H1 (cell line): Measurements from ENCODE around the gene CCDC30. TPM values are rescaled to one million over a fixed set of nuclear protein-coding genes. Genes with fewer than 3 reads are reported as not detected.

Experiments
- CTCF ChIA-PET: fragments of 300-600 bp; sonication (Branson Sonifier 250); formaldehyde crosslinking; loops from one replicate; lab custom pipeline; 2021; ENCODE audit not compliant: partially characterized antibody; lab: Charles Lee
- POLR2A ChIA-PET: fragments of 300-600 bp; sonication (Branson Sonifier 250); formaldehyde crosslinking; loops from one replicate; lab custom pipeline; 2021; ENCODE audit warnings: inconsistent platforms; ENCODE audit not compliant: partially characterized antibody; lab: Charles Lee
- DNase-seq, 2 experiments: peaks; one replicate each; pipeline versions ENCODE4 v3.0.0 to v3.0.0-alpha.2; 2010 to 2022; ENCODE audit warnings: low spot score in 2 of 2, low read depth in 1 of 2, mixed read lengths in 1 of 2
- FAIRE-seq: peaks from 2 replicates; lab custom pipeline; 2011; peaks lifted over from hg19 to GRCh38; lab: Jason Lieb, UNC
- H2AFZ ChIP-seq: 2 replicates; pipeline ENCODE4 v1.8.1; 2012; ENCODE audit warnings: low read length, inconsistent platforms
- H2AK5ac ChIP-seq: 2 replicates; pipeline ENCODE4 v1.6.1; 2013; ENCODE audit warnings: low read depth, low read length
- H2BK120ac ChIP-seq: replicated peaks from 2 replicates; pipeline ENCODE3; 2013; ENCODE audit warnings: low read depth, low read length, inconsistent platforms
- H2BK12ac ChIP-seq: 2 replicates; pipeline ENCODE4 v1.6.1; 2013; ENCODE audit warnings: low read depth, low read length
- H2BK15ac ChIP-seq: 2 replicates; pipeline ENCODE4 v1.6.1; 2013; ENCODE audit warnings: low read length
- H2BK20ac ChIP-seq: 2 replicates; pipeline ENCODE4 v1.6.1; 2013; ENCODE audit warnings: low read length
- H2BK5ac ChIP-seq: 2 replicates; pipeline ENCODE4 v1.6.1; 2013; ENCODE audit warnings: low read depth, low read length
- H3K14ac ChIP-seq: 2 replicates; pipeline ENCODE4 v1.6.1; 2013; ENCODE audit warnings: inconsistent platforms; ENCODE audit not compliant: insufficient read length
- H3K18ac ChIP-seq: 2 replicates; pipeline ENCODE4 v1.6.1; 2013; ENCODE audit warnings: low read length; ENCODE audit errors: extremely low read depth
- H3K23ac ChIP-seq: 2 replicates; pipeline ENCODE4 v1.6.1; 2013; ENCODE audit warnings: inconsistent platforms; ENCODE audit not compliant: insufficient read length
- H3K23me2 ChIP-seq: 2 replicates; pipeline ENCODE4 v1.6.1; 2013; ENCODE audit warnings: low read depth, low read length
- H3K27ac ChIP-seq: 2 replicates; pipeline ENCODE4 v1.6.1; 2011; ENCODE audit warnings: low read depth, low read length, inconsistent platforms
- H3K27me3 ChIP-seq, 4 experiments: replicated peaks in 1 of 4; 1 replicate in 1 of 4; 2 replicates in 3 of 4; pipeline versions ENCODE4 v1.6.1 to v1.8.1; 2011 to 2013; ENCODE audit warnings: low read length in 3 of 4, mild to moderate bottlenecking in 3 of 4, inconsistent platforms in 2 of 4, mixed read lengths in 2 of 4, moderate library complexity in 1 of 4; ENCODE audit not compliant: control insufficient read depth in 3 of 4, insufficient read depth in 3 of 4; ENCODE audit errors: extremely low read depth in 1 of 4
- H3K36me3 ChIP-seq, 4 experiments: 2 replicates each; pipeline versions ENCODE4 v1.6.1 to v1.8.1; 2011 to 2013; ENCODE audit warnings: mild to moderate bottlenecking in 4 of 4, low read length in 3 of 4, moderate library complexity in 2 of 4, control low read depth in 1 of 4, inconsistent platforms in 1 of 4; ENCODE audit not compliant: insufficient read depth in 4 of 4, control insufficient read depth in 2 of 4
- H3K4ac ChIP-seq: replicated peaks from 2 replicates; pipeline ENCODE3; 2013; ENCODE audit warnings: low read length, low read depth, mixed read lengths, inconsistent platforms; ENCODE audit not compliant: insufficient read length
- H3K4me1 ChIP-seq, 4 experiments: replicated peaks in 1 of 4; 1 replicate in 1 of 4; 2 replicates in 3 of 4; pipeline versions ENCODE4 v1.6.1 to v1.8.1; 2011 to 2013; ENCODE audit warnings: low read length in 3 of 4, inconsistent platforms in 2 of 4, mixed read lengths in 1 of 4; ENCODE audit not compliant: insufficient read depth in 4 of 4, control insufficient read depth in 3 of 4
- H3K4me2 ChIP-seq, 2 experiments: 2 replicates each; pipeline versions ENCODE4 v1.6.1 to v1.8.1; 2011 to 2013; ENCODE audit warnings: low read depth in 2 of 2, low read length in 2 of 2, control low read depth in 1 of 2, inconsistent platforms in 1 of 2, mild to moderate bottlenecking in 1 of 2; ENCODE audit not compliant: insufficient read depth in 1 of 2
- H3K4me3 ChIP-seq, 4 experiments: fragments of 200-600, 300-600 bp in 1 of 4; sonication (generic), shearing (Covaris generic), sonication (Bioruptor Twin) in 1 of 4; 2 replicates each; pipeline versions ENCODE4 v1.5.1 to v1.8.1; 2011 to 2016; ENCODE audit warnings: low read length in 4 of 4, low read depth in 3 of 4, control low read depth in 2 of 4, inconsistent platforms in 2 of 4, mild to moderate bottlenecking in 2 of 4, mixed read lengths in 1 of 4, moderate library complexity in 1 of 4; ENCODE audit not compliant: insufficient read depth in 2 of 4; ENCODE audit errors: extremely low read depth in 1 of 4
- H3K56ac ChIP-seq: replicated peaks from 2 replicates; pipeline ENCODE3; 2013; ENCODE audit warnings: low read depth, mild to moderate bottlenecking, mixed read lengths, low read length, inconsistent platforms; ENCODE audit not compliant: insufficient read length
- H3K79me1 ChIP-seq: 2 replicates; pipeline ENCODE4 v1.6.1; 2013; ENCODE audit warnings: low read depth, low read length, control low read depth
- H3K79me2 ChIP-seq, 2 experiments: 2 replicates each; pipeline versions ENCODE4 v1.6.1 to v1.8.1; 2012 to 2013; ENCODE audit warnings: low read length in 2 of 2, mild to moderate bottlenecking in 2 of 2, inconsistent platforms in 1 of 2; ENCODE audit not compliant: insufficient read depth in 2 of 2, control insufficient read depth in 1 of 2
- H3K9ac ChIP-seq, 4 experiments: replicated peaks in 1 of 4; 1 replicate in 1 of 4; 2 replicates in 3 of 4; pipeline versions ENCODE4 v1.6.1 to v1.8.1; 2011 to 2013; ENCODE audit warnings: low read depth in 3 of 4, low read length in 3 of 4, control low read depth in 2 of 4, mild to moderate bottlenecking in 2 of 4, moderate library complexity in 2 of 4, inconsistent platforms in 1 of 4; ENCODE audit errors: extremely low read depth in 1 of 4
- H3K9me3 ChIP-seq, 2 experiments: 2 replicates each; pipeline versions ENCODE4 v1.6.1 to v1.8.1; 2012 to 2013; ENCODE audit warnings: mild to moderate bottlenecking in 2 of 2, moderate library complexity in 2 of 2, control low read depth in 1 of 2, inconsistent platforms in 1 of 2, low read depth in 1 of 2, low read length in 1 of 2, mixed read lengths in 1 of 2; ENCODE audit not compliant: insufficient read depth in 2 of 2
- H4K20me1 ChIP-seq, 2 experiments: replicated peaks in 1 of 2; 2 replicates each; pipeline versions ENCODE3 to v1.8.1; 2011 to 2013; ENCODE audit warnings: inconsistent platforms in 2 of 2, low read length in 2 of 2, mild to moderate bottlenecking in 1 of 2; ENCODE audit not compliant: insufficient read depth in 2 of 2, control insufficient read depth in 1 of 2
- H4K5ac ChIP-seq: 2 replicates; pipeline ENCODE4 v1.6.1; 2013; ENCODE audit warnings: low read length, low read depth, mixed read lengths, inconsistent platforms; ENCODE audit not compliant: insufficient read length
- H4K8ac ChIP-seq: 2 replicates; pipeline ENCODE4 v1.8.0; 2013; ENCODE audit warnings: mild to moderate bottlenecking, moderate library complexity, low read length, inconsistent platforms; ENCODE audit not compliant: insufficient read depth; ENCODE audit errors: extremely low read depth
- H4K91ac ChIP-seq: replicated peaks from 2 replicates; pipeline ENCODE3; 2013; ENCODE audit warnings: low read length, mixed read lengths, inconsistent platforms; ENCODE audit not compliant: insufficient read length
- WGBS, 2 experiments: shearing (Covaris generic) in 1 of 2; methylation state at CpG; one replicate each; pipeline versions ENCODE4 v1.1.6 to v1.1.7; 2013 to 2015; ENCODE audit warnings: low lambda C conversion rate in 2 of 2, mixed read lengths in 2 of 2, inconsistent platforms in 1 of 2, low coverage in 1 of 2, missing lambda C conversion rate in 1 of 2; ENCODE audit not compliant: insufficient replicate concordance in 2 of 2, insufficient coverage in 1 of 2, insufficient read length in 1 of 2; ENCODE audit errors: extremely low coverage in 1 of 2, missing lambda C conversion rate in 1 of 2; 5-methylcytosine and 5-hydroxymethylcytosine counted together
- polyA plus RNA-seq, 7 experiments: library from polyadenylated mRNA; depleted of rRNA in 3 of 7; stranded (reverse) in 5 of 7; unstranded in 2 of 7; fragments of >200 nt in 5 of 7; fragments of 200-250 nt in 2 of 7; gene quantifications; 1 replicate in 5 of 7; 2 replicates in 1 of 7; 4 replicates in 1 of 7; pipeline versions ENCODE4 v1.2.1 to v1.2.3, GENCODE V29; 2011 to 2013; ENCODE audit warnings: missing spikeins in 2 of 7, mixed read lengths in 2 of 7
- total RNA-seq: library from RNA; stranded (reverse); fragmentation: NEBNext Ultra II Directional; extraction: Animal tissue kit (Norgen Biotek cat#: 25700); gene quantifications from 2 replicates; pipeline ENCODE4 v1.2.1, GENCODE V29; 2021

The CCDC30 gene
- total and polyA plus RNA-seq, 2 of the 8 experiments (the other 6 are each of a cell fraction or from before 2014, with no cell fraction given), result 0.60 to 1.8 TPM

DNA sequence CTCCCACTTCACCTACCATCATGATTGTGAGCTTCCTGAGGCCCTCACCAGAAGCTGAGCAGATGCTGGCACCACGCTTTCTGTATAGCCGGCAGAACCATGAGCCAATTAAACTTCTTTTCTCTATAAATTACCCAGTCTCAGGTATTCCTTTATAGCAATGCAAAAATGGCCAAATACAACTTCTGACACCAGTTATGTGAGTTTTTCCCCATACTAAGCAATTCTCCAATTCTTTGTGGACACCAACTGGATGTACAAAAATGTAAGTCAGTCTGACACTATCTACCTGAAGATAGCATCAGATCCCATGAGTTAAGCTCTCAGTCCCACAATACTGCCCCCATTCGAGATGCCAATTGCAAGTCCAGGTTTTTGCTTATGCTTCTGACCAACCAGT is 129.7 kb downstream of the CCDC30 start:
- H3K4me3 ChIP-seq, result no peak overlapping the region
- H3K23ac ChIP-seq, result no peak overlapping the region
- H3K27ac ChIP-seq, result no peak overlapping the region
- no peak overlapping the region for H2BK20ac ChIP-seq
- no peaks in the 10 kb centered on the region for H3K27me3 ChIP-seq
- H2BK12ac ChIP-seq, result no peak overlapping the region
- H2BK5ac ChIP-seq, result no peak overlapping the region
- H3K79me2 ChIP-seq, result no peaks in the 10 kb centered on the region
- H3K4me2 ChIP-seq, result no peak overlapping the region
- H3K9ac ChIP-seq, result no peak overlapping the region
- H4K5ac ChIP-seq, result no peak overlapping the region
- no peak overlapping the region for H2AK5ac ChIP-seq
- H3K79me1 ChIP-seq, result no peaks in the 10 kb centered on the region
- no peak overlapping the region for H3K14ac ChIP-seq
- H3K18ac ChIP-seq, result no peak overlapping the region
- no peaks in the 10 kb centered on the region for H3K4me1 ChIP-seq
- H2AFZ ChIP-seq, result no peak overlapping the region
- no peak overlapping the region for H3K4ac ChIP-seq
- POLR2A ChIA-PET, result no interaction called here
- H4K20me1 ChIP-seq, result no peaks in the 10 kb centered on the region
- no peak overlapping the region for H4K91ac ChIP-seq
- CTCF ChIA-PET, result interaction anchor here (0.6 to 1.6 kb wide), 3 partner anchors 15 to 164 kb away, joined by 3 to 4 read pairs (median 3); no protein-coding TSS in a partner anchor
- H2BK120ac ChIP-seq, result no peak overlapping the region
- H4K8ac ChIP-seq, result no peak overlapping the region
- FAIRE-seq (no peak), DNase-seq (no peak)
- peaks cover 8 to 9% of the 10 kb centered on the region in 2 experiments; a peak in 3 of 4 replicates for H3K9me3 ChIP-seq
- no peak overlapping the region for H3K56ac ChIP-seq
- no peaks in the 10 kb centered on the region for H3K23me2 ChIP-seq
- no peaks in the 10 kb centered on the region for H3K36me3 ChIP-seq
- no peak overlapping the region for H2BK15ac ChIP-seq
- 85% methylated on average over 3 of the region's 3 CpGs; no CpG with 5 or more reads in 1 of the 2 experiments for WGBS, 2 experiments
